MCF 10A (cell line): ENCODE results near the gene SMYD3. TPM values are rescaled to one million over a fixed set of nuclear protein-coding genes. Genes with fewer than 3 reads are reported as not detected.

ENCODE experiments used
- BruUV-seq: library from RNA; stranded (reverse); fragments of 400-500 nt; replicated peaks from 2 replicates; lab custom pipeline; 2021; lab: Mats Ljungman, UMichigan
- CTCF ChIA-PET: fragments of 300-600 bp; sonication (Branson Sonifier 250); formaldehyde crosslinking; extraction: SDS; loops from one replicate; lab custom pipeline; 2021; ENCODE audit warnings: antibody characterized with exemption, inconsistent platforms; lab: Yijun Ruan, JAX
- POLR2A ChIA-PET: fragments of 300-600, 350-650 bp; sonication (Branson Sonifier 250); formaldehyde crosslinking; extraction: SDS; loops from one replicate; lab custom pipeline; 2020; ENCODE audit warnings: antibody characterized with exemption, inconsistent platforms; lab: Yijun Ruan, JAX
- DNase-seq: peaks from one replicate; pipeline ENCODE4 v3.0.0-alpha.2; 2018; ENCODE audit not compliant: unreplicated experiment
- H3K27ac Mint-ChIP-seq: one replicate; pipeline ENCODE4 v1.8.0; 2022; ENCODE audit warnings: mild to moderate bottlenecking, low read depth, mixed read lengths; ENCODE audit not compliant: unreplicated experiment
- H3K27me3 Mint-ChIP-seq: one replicate; pipeline ENCODE4 v1.8.0; 2022; ENCODE audit warnings: mixed read lengths; ENCODE audit not compliant: insufficient read depth, unreplicated experiment
- H3K36me3 Mint-ChIP-seq: one replicate; pipeline ENCODE4 v1.8.0; 2022; ENCODE audit warnings: mild to moderate bottlenecking, moderate library complexity, mixed read lengths; ENCODE audit not compliant: insufficient read depth, unreplicated experiment
- H3K4me1 Mint-ChIP-seq: one replicate; pipeline ENCODE4 v1.8.0; 2022; ENCODE audit warnings: mixed read lengths; ENCODE audit not compliant: insufficient read depth, unreplicated experiment
- H3K4me3 Mint-ChIP-seq: one replicate; pipeline ENCODE4 v1.8.0; 2022; ENCODE audit warnings: mild to moderate bottlenecking, moderate library complexity, mixed read lengths; ENCODE audit not compliant: unreplicated experiment
- H3K9me3 Mint-ChIP-seq: one replicate; pipeline ENCODE4 v1.8.0; 2022; ENCODE audit warnings: mixed read lengths; ENCODE audit not compliant: unreplicated experiment
- intact Hi-C: fragments of 100-400 bp; cut with micrococcal nuclease; formaldehyde crosslinking; loops from 2 replicates; pipeline ENCODE4 v1.14.1; 2022
- total RNA-seq: library from RNA; stranded (reverse); gene quantifications from 2 replicates; pipeline ENCODE4 v1.2.3, GENCODE V29; 2022
- TF ChIP-seq, protein P1 (sequence below): fragments of 200-600 bp; IDR thresholded peaks from one replicate; pipeline ENCODE4 v1.8.0; 2022; ENCODE audit warnings: antibody characterized with exemption, mild to moderate bottlenecking; ENCODE audit not compliant: unreplicated experiment

The SMYD3 gene
- total RNA-seq, 1 experiment from 2014 or later = 26.9 TPM

DNA sequence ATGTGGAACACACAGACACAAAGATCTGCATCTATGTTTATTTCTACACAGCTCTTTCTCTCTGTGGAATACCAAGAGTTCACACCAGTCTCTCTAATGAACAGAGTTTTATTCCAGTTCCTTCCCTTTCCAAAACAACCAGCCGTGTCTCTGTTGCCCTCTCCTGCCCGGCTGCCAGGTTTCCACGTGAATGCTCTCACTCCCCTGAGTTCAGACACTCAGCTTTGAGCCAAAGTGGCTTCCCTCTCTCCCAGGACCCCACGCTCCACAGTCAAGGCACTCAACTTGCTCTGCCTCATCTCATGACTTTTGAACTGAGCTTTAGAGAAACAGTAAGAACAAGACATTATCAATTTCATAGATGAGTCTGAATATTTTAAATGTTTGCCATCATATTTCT lies 488.9 kb downstream of the SMYD3 start:
- no peak for DNase-seq
- intact Hi-C loops = no loop called here
- H3K36me3 Mint-ChIP-seq = no peaks in the 10 kb centered on the region
- TF ChIP-seq, protein P1, sequence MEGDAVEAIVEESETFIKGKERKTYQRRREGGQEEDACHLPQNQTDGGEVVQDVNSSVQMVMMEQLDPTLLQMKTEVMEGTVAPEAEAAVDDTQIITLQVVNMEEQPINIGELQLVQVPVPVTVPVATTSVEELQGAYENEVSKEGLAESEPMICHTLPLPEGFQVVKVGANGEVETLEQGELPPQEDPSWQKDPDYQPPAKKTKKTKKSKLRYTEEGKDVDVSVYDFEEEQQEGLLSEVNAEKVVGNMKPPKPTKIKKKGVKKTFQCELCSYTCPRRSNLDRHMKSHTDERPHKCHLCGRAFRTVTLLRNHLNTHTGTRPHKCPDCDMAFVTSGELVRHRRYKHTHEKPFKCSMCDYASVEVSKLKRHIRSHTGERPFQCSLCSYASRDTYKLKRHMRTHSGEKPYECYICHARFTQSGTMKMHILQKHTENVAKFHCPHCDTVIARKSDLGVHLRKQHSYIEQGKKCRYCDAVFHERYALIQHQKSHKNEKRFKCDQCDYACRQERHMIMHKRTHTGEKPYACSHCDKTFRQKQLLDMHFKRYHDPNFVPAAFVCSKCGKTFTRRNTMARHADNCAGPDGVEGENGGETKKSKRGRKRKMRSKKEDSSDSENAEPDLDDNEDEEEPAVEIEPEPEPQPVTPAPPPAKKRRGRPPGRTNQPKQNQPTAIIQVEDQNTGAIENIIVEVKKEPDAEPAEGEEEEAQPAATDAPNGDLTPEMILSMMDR = no peak
- BruUV-seq = no TSS peak
- H3K27me3 Mint-ChIP-seq = no peaks in the 10 kb centered on the region
- no peak overlapping the region for H3K4me3 Mint-ChIP-seq
- H3K9me3 Mint-ChIP-seq = no peaks in the 10 kb centered on the region
- no peaks in the 10 kb centered on the region for H3K4me1 Mint-ChIP-seq
- POLR2A ChIA-PET = interaction anchor here (0.6 kb wide), 1 partner anchor 9 kb away, joined by 3 read pairs; no protein-coding TSS in a partner anchor
- H3K27ac Mint-ChIP-seq = no peak overlapping the region
- CTCF ChIA-PET = interaction anchor here (0.6 to 2.3 kb wide), 8 partner anchors 14 to 862 kb away, joined by 3 to 11 read pairs (median 4); no protein-coding TSS in a partner anchor

DNA sequence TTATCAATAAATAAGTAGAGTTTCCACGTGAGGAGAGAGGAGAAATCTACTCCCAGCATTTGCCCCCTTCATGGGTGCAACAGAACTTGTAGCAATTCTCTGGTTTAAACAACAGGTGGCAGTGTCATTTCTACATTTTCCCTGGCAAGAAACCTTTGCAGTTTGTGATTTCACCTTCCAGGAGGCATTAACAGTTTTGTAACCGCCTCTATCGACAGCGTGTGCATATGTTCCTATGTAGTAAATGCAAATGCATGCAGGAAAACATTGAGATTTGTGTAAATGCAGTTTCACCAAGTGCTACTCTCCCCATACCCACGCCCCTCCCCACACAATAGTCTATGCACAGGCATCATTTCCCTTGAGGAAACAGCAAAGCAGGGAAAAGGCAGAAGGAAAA lies 494.7 kb downstream of the SMYD3 start:
- intact Hi-C loops = loop anchor here (1.0 to 2.0 kb wide), 5 partner anchors 104 to 480 kb away; no protein-coding TSS in a partner anchor
- no TSS peak for BruUV-seq
- Mint-ChIP-seq H3K4me1 (no peaks in the 10 kb centered on the region), H3K9me3 (no peaks in the 10 kb centered on the region), H3K27me3 (no peaks in the 10 kb centered on the region), H3K4me3 (no peak overlapping the region), H3K36me3 (no peaks in the 10 kb centered on the region), H3K27ac (no peak overlapping the region)
- POLR2A ChIA-PET = no interaction called here
- CTCF ChIA-PET = interaction anchor here (0.6 to 3.4 kb wide), 18 partner anchors 8 to 930 kb away, joined by 3 to 36 read pairs (median 8); no protein-coding TSS in a partner anchor
- peak; percentile 71 for DNase-seq
- TF ChIP-seq, protein P1 = peak; percentile 81

DNA sequence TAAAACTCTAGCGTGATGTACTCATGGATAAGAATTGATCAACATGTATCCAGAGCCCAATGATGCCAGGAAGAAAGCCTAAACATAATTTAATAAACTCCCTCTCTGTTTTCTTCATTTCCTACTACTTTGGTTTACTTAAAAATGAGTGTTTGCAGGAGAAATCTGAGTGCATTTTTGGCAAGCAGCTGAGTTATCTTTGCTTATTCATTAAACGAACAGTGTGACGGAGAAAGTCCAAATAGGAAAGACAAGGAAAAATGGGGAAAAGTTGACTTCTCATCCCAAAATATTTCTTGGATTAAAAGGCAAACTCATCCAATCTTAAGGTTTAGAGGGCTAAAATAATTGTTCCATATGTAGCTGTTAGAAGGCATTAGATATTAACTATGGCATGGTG lies 496.7 kb downstream of the SMYD3 start:
- peaks cover 6% of the 10 kb centered on the region for H3K4me1 Mint-ChIP-seq
- no peaks in the 10 kb centered on the region for H3K27me3 Mint-ChIP-seq
- no peak overlapping the region for H3K27ac Mint-ChIP-seq
- no peak for DNase-seq
- POLR2A ChIA-PET = interaction anchor here (0.6 kb wide), 1 partner anchor 47 kb away, joined by 3 read pairs; no protein-coding TSS in a partner anchor
- CTCF ChIA-PET = interaction anchor here (0.5 to 3.4 kb wide), 25 partner anchors 11 to 1111 kb away, joined by 3 to 36 read pairs (median 4); no protein-coding TSS in a partner anchor
- no TSS peak for BruUV-seq
- H3K9me3 Mint-ChIP-seq = no peaks in the 10 kb centered on the region
- no peak overlapping the region for H3K4me3 Mint-ChIP-seq
- H3K36me3 Mint-ChIP-seq = no peaks in the 10 kb centered on the region
- intact Hi-C loops = no loop called here
- TF ChIP-seq, protein P1 = no peak

DNA sequence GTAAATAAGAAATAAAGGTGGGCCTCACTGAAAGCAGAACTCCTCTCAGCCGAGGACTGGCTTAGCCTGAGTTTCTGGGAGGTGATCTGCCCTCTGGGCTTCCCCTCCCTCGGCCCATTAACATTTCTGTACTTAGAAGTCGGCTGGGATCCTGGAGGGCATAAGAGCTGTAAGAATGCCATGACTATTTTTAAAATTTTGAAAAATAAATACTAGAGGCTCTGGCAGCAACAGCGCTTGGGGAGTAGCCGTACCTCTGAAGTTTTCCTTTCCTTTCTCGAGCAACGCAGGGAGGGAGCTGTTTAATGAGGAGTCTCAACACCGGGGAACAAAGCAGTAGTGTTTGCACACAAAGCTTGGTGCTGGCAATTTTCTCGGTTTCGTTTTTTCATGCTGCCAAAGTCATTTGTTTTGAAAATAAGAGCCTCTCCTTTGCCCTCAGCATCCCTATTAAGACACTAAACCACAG lies 498.7 kb downstream of the SMYD3 start:
- Mint-ChIP-seq H3K9me3 (no peaks in the 10 kb centered on the region), H3K4me3 (no peak overlapping the region), H3K27me3 (no peaks in the 10 kb centered on the region), H3K36me3 (no peaks in the 10 kb centered on the region), H3K27ac (no peak overlapping the region), H3K4me1 (peaks cover 19% of the 10 kb centered on the region)
- CTCF ChIA-PET = interaction anchor here (0.9 to 2.0 kb wide), 3 partner anchors 271 to 856 kb away, joined by 3 to 13 read pairs (median 3); no protein-coding TSS in a partner anchor
- intact Hi-C loops = loop anchor here (10.0 kb wide), 1 partner anchor 624 kb away; no protein-coding TSS in a partner anchor
- no TSS peak for BruUV-seq
- TF ChIP-seq, protein P1 = no peak
- POLR2A ChIA-PET = no interaction called here
- DNase-seq = no peak
